HG03469 (cell line): ENCODE measurements around the gene KCNQ4.

Experiments
- ATAC-seq: cut with Tn5 transposase; IDR thresholded peaks from one replicate; pipeline ENCODE4 v1.9.1; 2021; ENCODE audit warnings: mild to moderate bottlenecking, moderate library complexity, moderate number of reproducible peaks; ENCODE audit not compliant: unreplicated experiment

The KCNQ4 gene

GRCh38 chr1:40887652-40888051 lies 104.1 kb downstream of the KCNQ4 start:
- no peak for ATAC-seq
